RPMI7951 (cell line): ENCODE measurements around the gene PIK3C3. TPM values are rescaled to one million over a fixed set of nuclear protein-coding genes. Genes with fewer than 3 reads are reported as not detected.
"Not testable (repeated sequence)": the region's sequence is repeated elsewhere in the genome, so short reads cannot be mapped to it uniquely, and the experiment has no call there.

Experiments
- DNase-seq: peaks from one replicate; pipeline ENCODE4 v3.0.0-alpha.2; 2012; ENCODE audit warnings: low read depth
- total RNA-seq: library from RNA; depleted of rRNA; stranded (reverse); fragments of >200 nt; shearing (Covaris generic); gene quantifications from 2 replicates; pipeline ENCODE4 v1.2.3, GENCODE V29; 2014

Gene PIK3C3
- total RNA-seq, 1 experiment from 2014 or later, result 43.0 TPM

DNA sequence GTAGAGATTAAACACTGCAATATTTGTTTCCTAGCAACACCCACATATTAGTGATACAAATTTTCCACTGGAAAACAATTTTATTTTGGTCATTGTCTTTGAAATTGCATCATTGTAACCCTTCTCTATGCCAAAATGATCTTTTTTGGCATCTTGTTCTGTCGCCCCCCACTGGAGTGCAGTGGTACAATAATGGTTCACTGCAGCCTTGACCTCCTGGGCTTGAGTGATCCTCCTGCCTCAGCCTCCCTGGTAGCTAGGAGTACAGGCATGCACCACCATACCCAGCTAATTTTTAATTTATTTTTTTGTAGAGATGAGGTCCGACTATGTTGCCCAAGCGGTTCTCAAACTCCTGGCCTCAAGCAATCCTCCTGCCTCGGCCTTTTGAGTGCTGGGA is 117.4 kb downstream of the PIK3C3 start:
- DNase-seq, result no peak

DNA sequence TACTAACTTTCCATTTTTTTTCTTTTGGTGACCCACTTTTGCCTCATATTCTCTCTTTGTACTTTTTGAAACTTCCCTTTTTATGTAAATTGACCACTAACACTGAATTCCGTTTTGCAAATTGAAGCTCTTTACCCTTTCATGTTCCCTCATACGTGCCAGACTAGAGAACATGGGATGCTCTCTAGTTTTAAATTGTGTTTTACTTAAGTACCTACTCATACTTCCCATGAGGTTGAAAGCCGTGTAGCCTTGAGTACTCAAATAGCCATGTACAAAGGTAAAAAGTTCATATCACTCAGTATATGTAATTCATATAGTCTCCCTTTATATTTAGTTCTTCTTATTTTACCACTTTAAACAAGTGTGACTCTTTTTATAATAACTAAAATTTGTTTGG is 119.7 kb downstream of the PIK3C3 start:
- no peak for DNase-seq

DNA sequence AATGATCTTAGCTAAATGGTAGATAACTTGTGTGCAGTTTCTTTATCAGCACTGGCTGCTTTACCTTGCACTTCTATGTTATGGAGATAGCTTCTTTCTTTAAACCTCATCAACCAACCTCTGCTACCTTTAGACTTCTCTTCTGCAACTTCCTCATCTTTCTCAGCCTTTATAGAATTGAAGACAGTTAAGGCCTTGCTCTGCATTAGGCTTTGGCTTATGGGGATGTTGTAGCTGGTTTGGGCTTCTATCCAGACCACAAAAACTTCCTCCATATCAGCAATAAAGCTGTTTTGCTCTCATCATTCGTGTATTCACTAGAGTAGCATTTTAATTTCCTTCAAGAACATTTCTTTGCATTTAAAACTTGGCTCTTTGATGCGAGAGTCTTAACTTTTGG is 123.7 kb downstream of the PIK3C3 start:
- peak; percentile 26 for DNase-seq

DNA sequence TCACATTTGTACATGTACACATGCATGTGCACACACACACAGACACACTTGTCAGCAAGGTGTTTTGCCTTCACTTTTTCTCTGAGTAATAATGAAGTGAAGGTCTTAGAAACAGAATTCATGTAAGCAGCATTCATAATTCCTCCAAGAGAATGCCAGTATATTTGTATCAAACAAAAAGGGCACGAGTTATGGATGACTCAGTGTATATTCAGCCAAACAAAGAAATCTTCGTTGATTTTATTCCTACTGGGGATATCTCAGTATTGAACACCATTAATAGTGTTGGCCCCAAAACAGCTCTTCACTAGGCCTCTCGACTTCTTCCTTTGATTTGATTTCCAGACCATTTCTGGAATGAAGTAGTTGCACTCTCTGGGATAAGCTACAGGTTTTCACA is 125.3 kb downstream of the PIK3C3 start:
- no peak for DNase-seq

GRCh38 chr18:42082415-42083234 is 127.6 kb downstream of the PIK3C3 start:
- no peak for DNase-seq

DNA sequence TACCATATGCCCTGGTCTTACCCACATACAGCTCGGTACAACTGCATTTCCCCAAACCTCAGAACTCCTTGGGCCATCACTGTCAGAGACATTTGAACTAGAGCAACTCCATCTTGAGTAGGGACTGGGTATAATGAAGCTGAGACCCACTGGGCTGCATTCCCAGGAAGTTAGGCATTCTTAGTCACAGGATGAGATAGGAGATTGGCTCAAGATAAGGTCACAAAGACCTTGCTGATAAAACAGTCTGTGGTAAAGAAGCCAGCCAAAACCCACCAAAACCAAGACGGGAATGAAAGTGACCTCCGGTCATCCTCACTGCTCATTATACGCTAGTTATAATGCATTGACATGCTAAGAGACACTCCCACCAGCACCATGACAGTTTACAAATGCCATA is 131.3 kb downstream of the PIK3C3 start:
- peak; percentile 94 for DNase-seq

- no peak for DNase-seq
Measured at GRCh38 chr18:42087235-42087634, 132.2 kb downstream of the PIK3C3 start.

GRCh38 chr18:42087876-42088275 is 132.8 kb downstream of the PIK3C3 start:
- peak; percentile 23 for DNase-seq

DNA sequence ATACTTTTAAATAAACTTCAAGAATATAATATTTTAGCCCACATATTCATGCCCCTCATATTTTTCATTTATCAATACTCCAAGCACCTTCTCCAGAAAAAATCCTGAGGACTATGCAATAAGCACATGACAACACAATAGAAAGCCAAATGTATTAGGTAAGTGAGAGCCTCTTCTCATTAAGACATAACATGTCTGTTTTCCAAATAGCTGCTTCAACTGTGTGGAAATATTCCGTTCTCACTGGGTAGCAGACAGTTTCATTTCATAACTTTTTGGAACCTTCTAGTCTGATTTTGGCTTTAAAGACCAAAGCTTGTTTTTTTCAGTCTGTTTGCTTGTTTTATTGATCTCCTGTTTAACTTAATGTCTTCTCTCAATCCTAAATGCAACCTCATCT is 137.8 kb downstream of the PIK3C3 start:
- DNase-seq, result no peak

DNA sequence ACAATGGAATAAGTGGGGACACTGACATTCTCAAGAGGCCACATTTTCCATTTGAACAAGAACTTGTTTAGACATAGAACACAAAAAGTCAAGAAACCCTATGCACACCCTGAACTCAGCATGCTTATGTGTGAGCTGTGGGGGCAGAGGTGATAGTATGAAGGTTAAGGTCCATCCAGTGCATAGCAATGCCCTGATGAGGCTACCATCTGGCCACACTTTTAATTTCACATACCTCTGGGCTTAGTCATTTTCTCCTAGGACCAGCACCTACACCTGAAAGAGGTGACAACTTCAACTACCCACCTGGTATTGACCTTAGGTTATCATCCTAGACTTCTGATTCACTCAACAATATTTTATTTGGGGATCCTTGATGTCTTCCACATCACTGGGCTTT is 139.8 kb downstream of the PIK3C3 start:
- no peak for DNase-seq

DNA sequence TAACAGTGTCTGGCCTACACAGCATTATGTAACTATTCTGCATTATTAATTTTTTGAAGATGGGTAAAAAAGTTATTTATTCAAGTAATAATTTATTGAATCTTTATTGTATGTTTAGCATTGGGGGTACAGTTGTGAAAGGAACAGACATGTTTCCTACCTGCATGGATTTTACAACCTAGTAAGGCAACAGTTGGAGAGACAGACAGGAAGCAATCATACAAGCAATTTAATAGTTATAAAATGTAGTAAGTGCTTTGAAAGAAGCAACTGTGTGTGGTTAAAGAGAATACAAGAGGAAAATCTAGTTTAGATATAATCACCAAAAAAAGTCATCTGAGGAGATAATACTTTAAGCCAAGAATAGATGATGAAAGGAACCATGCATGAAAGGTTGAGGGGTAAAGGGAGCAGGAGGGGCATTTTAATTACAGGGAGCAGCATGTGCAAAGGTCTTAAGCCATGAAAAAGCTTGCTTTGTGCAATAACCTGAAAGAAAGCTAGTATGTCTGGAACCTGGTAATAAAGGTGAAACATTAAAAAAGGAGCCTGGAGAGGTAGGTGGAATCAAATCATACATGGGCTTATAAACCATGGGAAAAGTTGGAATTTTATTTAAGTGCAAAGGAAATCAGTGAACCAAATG is 140.8 kb downstream of the PIK3C3 start:
- DNase-seq, result no peak

DNA sequence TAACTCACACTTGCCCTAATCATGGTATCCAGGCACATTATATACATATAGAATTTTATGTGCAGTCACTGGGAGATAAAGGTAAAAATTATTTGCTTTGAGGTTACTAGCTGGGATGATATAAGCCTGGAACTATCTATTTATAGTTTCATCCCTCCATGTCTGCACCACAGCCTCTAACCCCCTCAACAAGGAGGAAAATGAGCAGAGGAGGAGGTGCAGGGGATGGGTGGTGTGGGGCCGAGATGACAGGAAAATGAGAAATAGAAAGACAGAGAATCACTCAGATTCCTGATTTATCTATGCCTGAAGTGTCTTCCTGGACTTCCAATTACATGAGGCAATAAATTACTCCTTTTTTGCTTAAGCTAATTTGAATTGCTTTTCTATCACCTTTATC is 145.2 kb downstream of the PIK3C3 start:
- DNase-seq, result no peak

GRCh38 chr18:42100911-42101310 is 145.9 kb downstream of the PIK3C3 start:
- no peak for DNase-seq

DNA sequence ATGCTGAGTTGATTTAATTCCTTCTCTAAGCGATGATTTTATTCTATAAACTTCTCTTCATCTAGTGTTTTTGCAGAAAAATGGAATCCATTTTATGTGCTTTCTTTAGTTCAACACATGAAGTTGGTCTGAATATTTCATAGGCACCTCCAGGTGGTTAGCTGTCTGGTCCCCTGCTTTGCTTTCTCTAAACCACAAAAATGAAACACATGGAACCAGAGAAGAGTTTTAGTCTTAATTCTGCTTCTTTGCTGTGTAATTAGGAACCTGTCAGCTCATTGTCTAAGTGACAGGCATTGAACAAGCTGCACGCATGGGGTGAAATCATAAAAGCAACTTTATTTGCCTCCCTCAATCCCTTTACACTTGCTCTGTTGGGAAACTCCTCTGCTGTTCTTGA is 150.4 kb downstream of the PIK3C3 start:
- no peak for DNase-seq

GRCh38 chr18:42106784-42107183 is 151.8 kb downstream of the PIK3C3 start:
- no peak for DNase-seq

- DNase-seq, result no peak
Measured at GRCh38 chr18:42107287-42107686, 152.3 kb downstream of the PIK3C3 start.

- no peak for DNase-seq
Measured at GRCh38 chr18:42107691-42108450, 152.8 kb downstream of the PIK3C3 start.

DNA sequence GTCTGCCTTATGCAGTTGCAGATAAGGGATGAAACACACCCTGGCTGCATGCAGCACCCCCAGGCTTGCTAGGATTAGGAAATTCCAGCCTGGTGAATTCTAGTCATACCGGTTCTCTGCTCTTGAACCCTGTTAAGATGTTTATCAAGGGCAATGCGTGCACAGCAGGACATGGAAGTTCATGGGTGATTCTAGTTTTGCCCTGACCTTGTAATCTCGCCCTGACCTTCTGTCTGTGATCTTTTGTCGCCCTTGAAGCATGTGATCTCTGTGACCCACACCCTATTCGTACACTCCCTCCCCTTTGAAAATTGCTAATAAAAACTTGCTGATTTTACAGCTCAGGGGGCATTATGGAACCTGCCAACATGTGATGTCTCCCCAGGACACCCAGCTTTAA is 157.1 kb downstream of the PIK3C3 start:
- DNase-seq, result not testable (repeated sequence)

- DNase-seq, result no peak
Measured at GRCh38 chr18:42112657-42113420, 157.8 kb downstream of the PIK3C3 start.

- peak; percentile 65 for DNase-seq
Measured at GRCh38 chr18:42113529-42114191, 158.6 kb downstream of the PIK3C3 start.

GRCh38 chr18:42114310-42114943 is 159.4 kb downstream of the PIK3C3 start:
- peak; percentile 75 for DNase-seq
